Hepatocyte (in vitro differentiated cells): ENCODE data around the gene FAM53B. TPM values are rescaled to one million over a fixed set of nuclear protein-coding genes. Genes with fewer than 3 reads are reported as not detected.

Experiments
- DNase-seq: peaks from one replicate; pipeline ENCODE4 v3.0.0-alpha.2; 2016; ENCODE audit warnings: low spot score
- H2AFZ ChIP-seq: fragments of 200-600 bp; sonication (generic); 2 replicates; pipeline ENCODE4 v1.6.0; 2016; ENCODE audit warnings: antibody characterized with exemption, mild to moderate bottlenecking
- H3K27ac ChIP-seq: fragments of 200-600 bp; sonication (generic); 2 replicates; pipeline ENCODE4 v1.5.1; 2016; ENCODE audit warnings: mild to moderate bottlenecking
- H3K27me3 ChIP-seq: fragments of 200-600 bp; sonication (generic); 2 replicates; pipeline ENCODE4 v1.6.1; 2016
- H3K36me3 ChIP-seq: fragments of 200-600 bp; sonication (generic); replicated peaks from 2 replicates; pipeline ENCODE4 v1.5.1; 2016; ENCODE audit warnings: low read depth; ENCODE audit not compliant: insufficient read depth
- H3K4me1 ChIP-seq: fragments of 200-600 bp; sonication (generic); 2 replicates; pipeline ENCODE4 v1.5.1; 2016; ENCODE audit warnings: mild to moderate bottlenecking, moderate library complexity; ENCODE audit not compliant: insufficient read depth
- H3K4me2 ChIP-seq: fragments of 200-600 bp; sonication (generic); 2 replicates; pipeline ENCODE4 v1.6.0; 2016
- H3K4me3 ChIP-seq: fragments of 200-600 bp; sonication (generic); 2 replicates; pipeline ENCODE4 v1.5.1; 2016; ENCODE audit warnings: mild to moderate bottlenecking
- H3K79me2 ChIP-seq: fragments of 200-600 bp; sonication (generic); 2 replicates; pipeline ENCODE4 v1.6.0; 2017; ENCODE audit warnings: mild to moderate bottlenecking
- H3K9me2 ChIP-seq: fragments of 200-600 bp; sonication (generic); replicated peaks from 2 replicates; pipeline ENCODE4 v1.6.0; 2017; ENCODE audit warnings: mild to moderate bottlenecking; ENCODE audit not compliant: insufficient read depth
- H3K9me3 ChIP-seq: fragments of 200-600 bp; sonication (generic); 2 replicates; pipeline ENCODE4 v1.5.1; 2016; ENCODE audit warnings: low read depth, mild to moderate bottlenecking
- H4K20me1 ChIP-seq: fragments of 200-600 bp; sonication (generic); 2 replicates; pipeline ENCODE4 v1.6.0; 2016; ENCODE audit warnings: mild to moderate bottlenecking; ENCODE audit not compliant: insufficient read depth, poor library complexity, severe bottlenecking
- EZH2 ChIP-seq: fragments of 200-600 bp; sonication (generic); IDR thresholded peaks from 2 replicates; pipeline ENCODE4 v1.6.1; 2016; ENCODE audit warnings: antibody characterized with exemption, mild to moderate bottlenecking, borderline replicate concordance
- EZH2phosphoT487 ChIP-seq: fragments of 200-600 bp; sonication (generic); IDR thresholded peaks from one replicate; pipeline ENCODE4 v1.6.1; 2018; ENCODE audit warnings: antibody characterized with exemption, mild to moderate bottlenecking, low read depth, moderate library complexity; ENCODE audit not compliant: unreplicated experiment, severe bottlenecking
- WGBS: methylation state at CpG from one replicate; pipeline ENCODE4 v1.1.6; 2016; ENCODE audit warnings: low lambda C conversion rate; ENCODE audit errors: missing lambda C conversion rate; 5-methylcytosine and 5-hydroxymethylcytosine counted together
- polyA plus RNA-seq: library from polyadenylated mRNA; unstranded; fragments of >200 nt; fragmentation: Nextera tagmentation; extraction: Ambion mirVana; gene quantifications from 2 replicates; pipeline ENCODE4 v1.2.1, GENCODE V29; 2016
- total RNA-seq: library from RNA; depleted of rRNA; stranded (reverse); fragments of >200 nt; gene quantifications from 2 replicates; pipeline ENCODE4 v1.2.3, GENCODE V29; 2014
- TF ChIP-seq, protein P1 (sequence below): fragments of 200-600 bp; sonication (generic); IDR thresholded peaks from 2 replicates; pipeline ENCODE4 v1.5.1; 2016; ENCODE audit warnings: antibody characterized with exemption, mild to moderate bottlenecking; ENCODE audit not compliant: poor library complexity

FAM53B gene
- total and polyA plus RNA-seq, 2 experiments from 2014 or later = 10.3 to 23.6 TPM

DNA sequence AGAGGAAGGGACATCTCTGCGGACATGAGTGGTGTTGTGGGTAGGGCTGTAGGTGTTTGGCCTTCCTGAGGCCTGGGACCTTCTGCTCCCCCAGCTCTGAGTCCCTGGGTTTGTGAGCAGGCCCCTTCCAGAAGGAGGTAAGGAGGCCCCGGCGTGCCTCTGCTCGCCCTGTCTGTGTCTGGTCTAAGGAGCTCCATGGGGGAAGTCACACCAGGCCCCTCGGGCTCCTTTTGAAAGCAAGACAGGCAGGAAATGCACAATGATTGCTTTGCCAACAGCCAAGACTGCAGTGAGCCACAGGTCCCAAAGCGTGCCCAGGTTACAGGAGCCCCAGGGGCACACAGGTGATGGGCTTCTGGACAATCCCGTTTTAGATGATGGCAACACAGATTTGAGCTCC is 89.5 kb downstream of the FAM53B start:
- Histone ChIP-seq H3K4me1 (no peaks in the 10 kb centered on the region), H3K27ac (no peak overlapping the region), H3K36me3 (no peaks in the 10 kb centered on the region), H3K79me2 (peaks cover 21% of the 10 kb centered on the region), H2AFZ (no peak overlapping the region), H4K20me1 (no peaks in the 10 kb centered on the region), H3K4me2 (no peak overlapping the region), H3K27me3 (no peaks in the 10 kb centered on the region), H3K9me3 (no peaks in the 10 kb centered on the region), H3K9me2 (no peaks in the 10 kb centered on the region), H3K4me3 (no peak overlapping the region)
- WGBS = 91% methylated on average over 7 of the region's 7 CpGs
- TF ChIP-seq, protein P1, sequence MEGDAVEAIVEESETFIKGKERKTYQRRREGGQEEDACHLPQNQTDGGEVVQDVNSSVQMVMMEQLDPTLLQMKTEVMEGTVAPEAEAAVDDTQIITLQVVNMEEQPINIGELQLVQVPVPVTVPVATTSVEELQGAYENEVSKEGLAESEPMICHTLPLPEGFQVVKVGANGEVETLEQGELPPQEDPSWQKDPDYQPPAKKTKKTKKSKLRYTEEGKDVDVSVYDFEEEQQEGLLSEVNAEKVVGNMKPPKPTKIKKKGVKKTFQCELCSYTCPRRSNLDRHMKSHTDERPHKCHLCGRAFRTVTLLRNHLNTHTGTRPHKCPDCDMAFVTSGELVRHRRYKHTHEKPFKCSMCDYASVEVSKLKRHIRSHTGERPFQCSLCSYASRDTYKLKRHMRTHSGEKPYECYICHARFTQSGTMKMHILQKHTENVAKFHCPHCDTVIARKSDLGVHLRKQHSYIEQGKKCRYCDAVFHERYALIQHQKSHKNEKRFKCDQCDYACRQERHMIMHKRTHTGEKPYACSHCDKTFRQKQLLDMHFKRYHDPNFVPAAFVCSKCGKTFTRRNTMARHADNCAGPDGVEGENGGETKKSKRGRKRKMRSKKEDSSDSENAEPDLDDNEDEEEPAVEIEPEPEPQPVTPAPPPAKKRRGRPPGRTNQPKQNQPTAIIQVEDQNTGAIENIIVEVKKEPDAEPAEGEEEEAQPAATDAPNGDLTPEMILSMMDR = no peak
- TF ChIP-seq EZH2 (no peak), EZH2phosphoT487 (no peak)
- no peak for DNase-seq

DNA sequence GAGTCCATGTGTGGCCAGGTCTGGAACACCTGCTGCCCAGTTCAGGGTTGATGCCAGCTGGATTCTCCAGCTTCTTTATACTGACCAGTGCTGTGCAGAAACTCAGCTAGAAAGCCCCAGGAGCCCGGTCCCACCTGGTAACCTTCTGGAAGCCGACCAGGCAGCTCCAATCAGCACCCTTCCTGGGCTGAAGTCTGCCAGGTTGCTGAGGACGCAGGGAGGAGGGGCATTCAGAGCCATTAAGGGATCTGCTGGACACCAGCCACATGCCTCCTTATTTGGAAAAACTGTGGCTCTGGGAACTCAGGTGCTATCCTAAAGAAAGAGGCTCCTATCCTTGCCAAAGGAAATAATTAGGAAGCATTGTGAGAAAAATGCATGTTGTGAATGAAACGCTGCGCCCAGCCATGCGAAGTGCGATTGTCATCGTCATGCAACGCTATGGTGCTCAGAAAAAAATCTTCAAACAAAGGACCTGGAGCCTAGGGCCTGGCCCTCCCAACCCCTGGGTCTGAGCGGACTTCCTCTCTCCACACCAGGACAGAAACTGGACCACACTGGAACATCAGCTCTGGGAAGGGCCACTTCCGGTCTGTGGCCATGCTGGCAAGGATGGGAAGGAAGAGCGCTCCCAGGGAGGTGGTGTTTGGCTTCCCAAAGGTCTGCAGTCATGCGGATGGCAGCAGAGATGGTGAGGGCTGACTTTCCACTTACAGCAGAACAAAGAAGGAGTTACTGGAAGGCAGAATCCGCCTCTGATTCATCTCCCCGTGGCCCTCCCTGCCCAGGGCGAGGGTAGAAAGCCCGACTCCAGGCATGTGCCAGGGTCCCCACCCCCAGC is 90.1 kb downstream of the FAM53B start:
- Histone ChIP-seq H3K4me2 (no peak overlapping the region), H3K9me3 (no peaks in the 10 kb centered on the region), H3K9me2 (no peaks in the 10 kb centered on the region), H3K4me1 (peaks cover 5% of the 10 kb centered on the region), H3K27ac (no peak overlapping the region), H3K36me3 (no peaks in the 10 kb centered on the region), H3K27me3 (no peaks in the 10 kb centered on the region), H3K79me2 (peaks cover 24% of the 10 kb centered on the region), H4K20me1 (no peaks in the 10 kb centered on the region), H3K4me3 (no peak overlapping the region), H2AFZ (no peak overlapping the region)
- 88% methylated on average over 17 of the region's 17 CpGs for WGBS
- no peak for DNase-seq
- TF ChIP-seq, protein P1 = no peak
- no peak for TF ChIP-seq EZH2phosphoT487
- no peak for TF ChIP-seq EZH2

DNA sequence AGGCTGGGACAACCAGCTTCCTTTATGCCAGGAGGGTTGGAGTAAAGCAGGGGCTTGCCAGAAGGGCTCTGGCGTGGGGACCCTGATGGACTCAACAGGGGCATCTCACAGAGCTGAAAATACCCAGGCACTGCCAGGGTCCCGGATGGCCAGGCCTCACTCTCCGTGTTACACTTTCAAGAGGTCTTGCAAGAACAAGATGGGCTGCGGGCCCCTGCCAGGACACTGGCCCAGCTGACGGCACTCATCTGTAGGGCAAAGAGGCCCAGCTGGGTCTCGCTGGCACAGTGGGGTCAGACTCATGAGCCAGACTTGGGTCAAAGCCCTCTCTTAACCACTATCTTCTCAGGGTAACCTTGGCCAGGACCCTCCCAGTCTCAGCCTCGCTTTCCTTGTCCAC is 90.9 kb downstream of the FAM53B start:
- no peak overlapping the region for H3K4me3 ChIP-seq
- peaks cover 6% of the 10 kb centered on the region for H3K4me1 ChIP-seq
- no peaks in the 10 kb centered on the region for H3K9me2 ChIP-seq
- TF ChIP-seq EZH2phosphoT487 = no peak
- TF ChIP-seq, protein P1 = no peak
- no peak for TF ChIP-seq EZH2
- DNase-seq = no peak
- no peak overlapping the region for H3K27ac ChIP-seq
- no peaks in the 10 kb centered on the region for H4K20me1 ChIP-seq
- H3K27me3 ChIP-seq = no peaks in the 10 kb centered on the region
- no peaks in the 10 kb centered on the region for H3K9me3 ChIP-seq
- no peaks in the 10 kb centered on the region for H3K36me3 ChIP-seq
- peaks cover 24% of the 10 kb centered on the region for H3K79me2 ChIP-seq
- no peak overlapping the region for H2AFZ ChIP-seq
- WGBS = 84% methylated on average over 7 of the region's 7 CpGs
- no peak overlapping the region for H3K4me2 ChIP-seq
